HEK293 (cell line): ENCODE data around the gene TAGLN2.

Source experiments
- ATF2 ChIP-seq: fragments of 450-650 bp; formaldehyde crosslinking; IDR thresholded peaks from 2 replicates; pipeline ENCODE4 v1.5.1; 2016; ENCODE audit warnings: missing biosample characterization, missing genetic modification characterization, low read depth
- IKZF3 ChIP-seq: fragments of 450-650 bp; IDR thresholded peaks from 2 replicates; pipeline ENCODE4 v1.5.0; 2018; ENCODE audit warnings: missing biosample characterization, mild to moderate bottlenecking, missing genetic modification characterization, moderate library complexity
- KLF16 ChIP-seq: fragments of 450-650 bp; formaldehyde crosslinking; IDR thresholded peaks from 2 replicates; pipeline ENCODE4 v1.5.1; 2017; ENCODE audit warnings: missing biosample characterization, missing genetic modification characterization
- KLF7 ChIP-seq: fragments of 450-650 bp; formaldehyde crosslinking; IDR thresholded peaks from 2 replicates; pipeline ENCODE4 v1.5.1; 2016; ENCODE audit warnings: missing biosample characterization, missing genetic modification characterization, borderline replicate concordance
- KLF9 ChIP-seq: fragments of 450-650 bp; formaldehyde crosslinking; IDR thresholded peaks from 2 replicates; pipeline ENCODE4 v1.5.1; 2016; ENCODE audit warnings: missing biosample characterization, missing genetic modification characterization, low read depth
- MYNN ChIP-seq: fragments of 450-650 bp; formaldehyde crosslinking; IDR thresholded peaks from 2 replicates; pipeline ENCODE4 v1.5.1; 2016; ENCODE audit warnings: missing biosample characterization, missing genetic modification characterization, borderline replicate concordance
- PATZ1 ChIP-seq: fragments of 450-650 bp; formaldehyde crosslinking; IDR thresholded peaks from 2 replicates; pipeline ENCODE4 v1.5.1; 2016; ENCODE audit warnings: missing biosample characterization, missing genetic modification characterization
- PRDM10 ChIP-seq: fragments of 450-650 bp; formaldehyde crosslinking; IDR thresholded peaks from 2 replicates; pipeline ENCODE4 v1.5.1; 2016; ENCODE audit warnings: missing biosample characterization, missing genetic modification characterization
- PRDM2 ChIP-seq: fragments of 450-650 bp; formaldehyde crosslinking; IDR thresholded peaks from 2 replicates; pipeline ENCODE4 v1.5.1; 2016; ENCODE audit warnings: missing biosample characterization, missing genetic modification characterization, borderline replicate concordance
- ZBTB17 ChIP-seq: fragments of 450-650 bp; formaldehyde crosslinking; IDR thresholded peaks from 2 replicates; pipeline ENCODE4 v1.5.1; 2016; ENCODE audit warnings: missing biosample characterization, missing genetic modification characterization
- ZNF138 ChIP-seq: fragments of 450-650 bp; formaldehyde crosslinking; IDR thresholded peaks from 2 replicates; pipeline ENCODE4 v1.5.1; 2016; ENCODE audit warnings: missing biosample characterization, missing genetic modification characterization, borderline replicate concordance
- ZNF184 ChIP-seq: fragments of 450-650 bp; IDR thresholded peaks from 2 replicates; pipeline ENCODE4 v1.5.1; 2018; ENCODE audit warnings: missing biosample characterization, mild to moderate bottlenecking, missing genetic modification characterization
- ZNF223 ChIP-seq: fragments of 450-650 bp; formaldehyde crosslinking; IDR thresholded peaks from 2 replicates; pipeline ENCODE4 v1.5.1; 2016; ENCODE audit warnings: missing biosample characterization, missing genetic modification characterization
- ZNF26 ChIP-seq: fragments of 450-650 bp; formaldehyde crosslinking; IDR thresholded peaks from 2 replicates; pipeline ENCODE4 v1.5.1; 2016; ENCODE audit warnings: missing biosample characterization, missing genetic modification characterization
- ZNF324 ChIP-seq: fragments of 450-650 bp; formaldehyde crosslinking; IDR thresholded peaks from 2 replicates; pipeline ENCODE4 v1.5.1; 2016; ENCODE audit warnings: missing biosample characterization, missing genetic modification characterization
- ZNF335 ChIP-seq: fragments of 450-650 bp; formaldehyde crosslinking; conservative IDR thresholded peaks from 2 replicates; pipeline ENCODE4 v1.5.1; 2016; ENCODE audit warnings: missing biosample characterization, missing genetic modification characterization
- ZNF341 ChIP-seq: fragments of 450-650 bp; formaldehyde crosslinking; IDR thresholded peaks from 2 replicates; pipeline ENCODE4; 2016; ENCODE audit warnings: low read depth, missing biosample characterization, missing genetic modification characterization
- ZNF354C ChIP-seq: fragments of 450-650 bp; formaldehyde crosslinking; IDR thresholded peaks from 2 replicates; pipeline ENCODE4 v1.5.1; 2016; ENCODE audit warnings: missing biosample characterization, missing genetic modification characterization, low read depth, borderline replicate concordance
- ZNF416 ChIP-seq: fragments of 450-650 bp; formaldehyde crosslinking; IDR thresholded peaks from 2 replicates; pipeline ENCODE4 v1.5.1; 2016; ENCODE audit warnings: missing biosample characterization, missing genetic modification characterization
- ZNF624 ChIP-seq: fragments of 450-650 bp; formaldehyde crosslinking; IDR thresholded peaks from 2 replicates; pipeline ENCODE4 v1.5.1; 2017; ENCODE audit warnings: missing biosample characterization, missing genetic modification characterization
- ZNF626 ChIP-seq: fragments of 450-650 bp; sonication (Bioruptor Pico); formaldehyde crosslinking; IDR thresholded peaks from 2 replicates; pipeline ENCODE4 v1.5.1; 2018; ENCODE audit warnings: missing biosample characterization, missing genetic modification characterization, inconsistent platforms
- ZNF692 ChIP-seq: fragments of 450-650 bp; formaldehyde crosslinking; IDR thresholded peaks from 2 replicates; pipeline ENCODE4 v1.5.1; 2016; ENCODE audit warnings: missing biosample characterization, missing genetic modification characterization
- ZSCAN23 ChIP-seq: fragments of 450-650 bp; formaldehyde crosslinking; IDR thresholded peaks from 2 replicates; pipeline ENCODE4 v1.5.1; 2016; ENCODE audit warnings: missing biosample characterization, missing genetic modification characterization
- ZSCAN30 ChIP-seq: fragments of 450-650 bp; IDR thresholded peaks from 2 replicates; pipeline ENCODE4 v1.5.1; 2018; ENCODE audit warnings: missing biosample characterization, mild to moderate bottlenecking, missing genetic modification characterization, moderate library complexity

Gene TAGLN2

GRCh38 chr1:159925719-159926078 is 392 bp upstream of the TAGLN2 start (continued):
- no peak for TF ChIP-seq MYNN (tag by site-specific recombination)
- TF ChIP-seq ZNF416 (tag by site-specific recombination), result no peak
- TF ChIP-seq ZNF624 (tag by site-specific recombination), result no peak
- TF ChIP-seq PATZ1 (tag by site-specific recombination), result no peak
- TF ChIP-seq ZSCAN30 (tag by site-specific recombination), result no peak; the same call in 1 of the 2 replicates
- TF ChIP-seq KLF9 (tag by site-specific recombination), result no peak
- no peak for TF ChIP-seq ZNF184
- TF ChIP-seq ZSCAN23 (tag by site-specific recombination), result no peak
- TF ChIP-seq ZBTB17, result peak; percentile 72
- TF ChIP-seq ZNF341 (tag by site-specific recombination), result no peak
- TF ChIP-seq KLF16, result no peak
- TF ChIP-seq ATF2 (tag by site-specific recombination), result no peak; the same call in 1 of the 2 replicates
- no peak for TF ChIP-seq ZNF692 (tag by site-specific recombination)
- TF ChIP-seq ZNF138 (tag by site-specific recombination), result no peak
- no peak for TF ChIP-seq ZNF26 (tag by site-specific recombination)
- TF ChIP-seq KLF7 (tag by site-specific recombination), result no peak
- TF ChIP-seq ZNF324, result no peak
- no peak for TF ChIP-seq PRDM2
- TF ChIP-seq IKZF3, result no peak
- TF ChIP-seq PRDM10 (tag by site-specific recombination), result no peak; the same call in 1 of the 2 replicates
- TF ChIP-seq ZNF626 (tag by site-specific recombination), result no peak
- no peak for TF ChIP-seq ZNF354C (tag by site-specific recombination)
- peak; percentile 63 for TF ChIP-seq ZNF335 (tag by site-specific recombination)
- TF ChIP-seq ZNF223 (tag by site-specific recombination), result 0 out of 2 replicates have a peak, but pooled peaks have one; percentile 37
